ENCODE measurements around the gene NT5DC2.
A peak's percentile ranks its signal among the peaks of the same experiment; 100 is the strongest.

NT5DC2 gene

GRCh38 chr3:52536369-52537164 lies 2.9 kb upstream of the NT5DC2 start, which contains the start of gene UQCC5:
Gene UQCC5 (plus strand): TSS chr3:52536605. CDS start chr3:52536756, 151 bp downstream.
- peak; percentile 97 for DNase-seq
- TF ChIP-seq CTCF (IDR thresholded peaks at IDR 0.05; ENCODE audit: low read depth, low read length, missing control alignments), result no peak
- Histone ChIP-seq H3K4me3 (ENCODE audit: low read depth, low read length) (peak within 1 kb of the TSS; percentile 94), H3K27me3 (replicated peaks) (no peaks in the 10 kb centered on the region), H3K36me3 (replicated peaks) (peaks cover 9% of the 10 kb centered on the region), H3K27ac (peak within 1 kb of the TSS; percentile 68)
- in situ Hi-C loops (cut with HindIII; ENCODE audit: low pct_ligation_motif_present, low sequenced_read_pairs), result no loop called here

DNA sequence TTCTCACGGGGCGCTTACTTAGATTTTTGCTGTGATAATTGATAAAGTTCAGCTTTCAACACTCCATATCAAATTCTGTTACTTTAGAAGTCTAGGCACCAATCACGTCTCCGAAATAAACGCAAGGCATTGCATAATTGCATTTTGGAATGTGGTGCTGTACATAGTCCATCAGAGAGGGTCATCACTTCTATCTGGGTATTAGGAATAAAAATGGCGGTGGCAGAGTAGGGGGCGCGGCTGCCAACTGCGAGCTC lies 2.4 kb upstream of the NT5DC2 start:
- no peaks in the 10 kb centered on the region for H3K27me3 ChIP-seq (replicated peaks)
- H3K27ac ChIP-seq, result no peak overlapping the region
- H3K4me3 ChIP-seq (ENCODE audit: low read depth, low read length), result no peak overlapping the region
- H3K36me3 ChIP-seq (replicated peaks), result peaks cover 5% of the 10 kb centered on the region
- no peak for TF ChIP-seq CTCF (IDR thresholded peaks at IDR 0.05; ENCODE audit: low read depth, low read length, missing control alignments)
- in situ Hi-C loops (cut with HindIII; ENCODE audit: low pct_ligation_motif_present, low sequenced_read_pairs), result no loop called here
- DNase-seq, result no peak

DNA sequence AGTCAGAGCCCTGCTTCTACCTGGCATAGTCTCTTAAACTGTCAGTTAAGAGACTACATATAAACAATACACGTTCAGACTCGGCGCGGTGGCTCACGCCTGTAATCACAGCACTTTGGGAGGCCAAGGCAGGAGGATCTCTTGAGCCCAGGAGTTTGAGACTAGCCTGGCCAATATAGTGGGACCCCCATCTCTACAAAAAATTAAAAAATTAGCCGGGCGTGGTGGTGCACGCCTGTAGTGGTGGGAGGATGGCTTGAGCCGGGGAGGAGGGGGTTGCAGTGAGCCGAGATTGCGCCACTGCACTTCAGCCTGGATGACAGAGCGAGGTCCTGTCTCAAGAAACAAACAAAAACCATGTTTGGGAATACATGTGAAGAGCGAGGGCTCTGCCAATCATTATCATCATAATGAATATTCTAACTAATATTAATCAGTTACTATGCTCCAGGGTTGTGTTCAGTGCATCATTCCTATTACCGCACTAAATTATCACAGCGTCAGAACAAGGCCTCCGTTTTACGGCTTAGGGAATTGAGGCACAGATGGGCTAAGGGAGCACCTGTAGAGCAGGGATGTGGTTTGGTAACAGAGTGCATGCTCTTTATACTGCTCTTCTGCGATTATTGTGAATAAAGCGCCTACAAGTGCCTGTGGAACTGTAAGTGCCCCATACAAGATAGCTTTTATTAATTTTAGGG lies 1.9 kb upstream of the NT5DC2 start:
- H3K27me3 ChIP-seq (replicated peaks), result no peaks in the 10 kb centered on the region
- H3K36me3 ChIP-seq (replicated peaks), result peaks cover 2% of the 10 kb centered on the region
- H3K4me3 ChIP-seq (ENCODE audit: low read depth, low read length), result no peak overlapping the region
- DNase-seq, result no peak
- no peak overlapping the region for H3K27ac ChIP-seq
- in situ Hi-C loops (cut with HindIII; ENCODE audit: low pct_ligation_motif_present, low sequenced_read_pairs), result no loop called here
- no peak for TF ChIP-seq CTCF (IDR thresholded peaks at IDR 0.05; ENCODE audit: low read depth, low read length, missing control alignments)

- Histone ChIP-seq H3K36me3 (replicated peaks) (peaks cover 2% of the 10 kb centered on the region), H3K27ac (peak overlapping the region; percentile 14), H3K27me3 (replicated peaks) (no peaks in the 10 kb centered on the region), H3K4me3 (ENCODE audit: low read depth, low read length) (peak overlapping the region; percentile 62)
- no peak for DNase-seq
- no peak for TF ChIP-seq CTCF (IDR thresholded peaks at IDR 0.05; ENCODE audit: low read depth, low read length, missing control alignments)
- in situ Hi-C loops (cut with HindIII; ENCODE audit: low pct_ligation_motif_present, low sequenced_read_pairs), result no loop called here
These were observed 875 bp upstream of the NT5DC2 start for GRCh38 chr3:52534281-52535183.

DNA sequence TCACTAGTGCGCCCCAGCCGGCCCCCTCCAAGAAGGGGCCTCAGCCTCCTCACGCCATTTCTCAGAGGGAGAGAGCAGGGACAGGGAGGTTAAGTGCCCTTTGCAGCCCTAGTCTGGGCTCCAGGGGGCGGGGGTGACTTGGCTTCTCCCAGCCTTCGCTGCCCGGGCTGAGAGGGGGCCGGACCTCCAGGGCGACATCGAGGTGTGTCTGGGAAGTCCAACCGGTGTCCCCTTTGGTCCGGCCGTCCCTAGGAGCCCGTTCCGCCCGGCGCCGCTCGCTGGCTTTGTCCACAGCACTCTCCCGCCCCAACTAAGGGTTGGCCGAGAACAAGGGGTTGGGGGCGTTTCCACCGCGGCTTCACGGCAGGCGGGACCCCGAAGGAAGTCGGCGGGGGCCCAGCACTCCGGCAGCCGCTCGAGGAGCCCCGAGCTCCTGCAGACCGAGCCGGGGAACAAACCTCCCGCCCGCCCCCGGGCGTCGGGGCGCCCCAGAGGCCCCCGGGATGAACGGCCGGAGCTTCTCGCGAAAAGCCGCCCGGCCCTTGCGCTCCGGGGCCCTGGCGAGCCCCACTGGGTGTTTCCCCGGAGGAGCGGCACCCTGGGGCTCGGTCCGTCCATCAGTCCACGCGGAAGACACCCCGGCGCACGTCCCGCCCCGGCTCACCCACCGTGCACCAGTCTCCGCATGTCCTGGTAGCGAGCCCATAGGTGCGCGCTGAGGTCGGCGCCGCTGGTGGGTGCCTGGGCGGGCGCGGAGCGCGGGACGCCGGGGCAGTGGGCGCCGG lies 627 bp downstream of the NT5DC2 start:
- Histone ChIP-seq H3K36me3 (replicated peaks) (peaks cover 13% of the 10 kb centered on the region), H3K4me3 (ENCODE audit: low read depth, low read length) (peak overlapping the region; percentile 82), H3K27me3 (replicated peaks) (no peaks in the 10 kb centered on the region), H3K27ac (peak overlapping the region; percentile 63)
- in situ Hi-C loops (cut with HindIII; ENCODE audit: low pct_ligation_motif_present, low sequenced_read_pairs), result no loop called here
- TF ChIP-seq CTCF (IDR thresholded peaks at IDR 0.05; ENCODE audit: low read depth, low read length, missing control alignments), result no peak
- DNase-seq, result no peak
